IPS-NIHi7 (cell line): ENCODE measurements around the gene PCNA.

Experiments
- DNase-seq: peaks from one replicate; pipeline ENCODE4 v3.0.0; 2012; ENCODE audit warnings: mixed read lengths; ENCODE audit errors: extremely low spot score

PCNA gene

DNA sequence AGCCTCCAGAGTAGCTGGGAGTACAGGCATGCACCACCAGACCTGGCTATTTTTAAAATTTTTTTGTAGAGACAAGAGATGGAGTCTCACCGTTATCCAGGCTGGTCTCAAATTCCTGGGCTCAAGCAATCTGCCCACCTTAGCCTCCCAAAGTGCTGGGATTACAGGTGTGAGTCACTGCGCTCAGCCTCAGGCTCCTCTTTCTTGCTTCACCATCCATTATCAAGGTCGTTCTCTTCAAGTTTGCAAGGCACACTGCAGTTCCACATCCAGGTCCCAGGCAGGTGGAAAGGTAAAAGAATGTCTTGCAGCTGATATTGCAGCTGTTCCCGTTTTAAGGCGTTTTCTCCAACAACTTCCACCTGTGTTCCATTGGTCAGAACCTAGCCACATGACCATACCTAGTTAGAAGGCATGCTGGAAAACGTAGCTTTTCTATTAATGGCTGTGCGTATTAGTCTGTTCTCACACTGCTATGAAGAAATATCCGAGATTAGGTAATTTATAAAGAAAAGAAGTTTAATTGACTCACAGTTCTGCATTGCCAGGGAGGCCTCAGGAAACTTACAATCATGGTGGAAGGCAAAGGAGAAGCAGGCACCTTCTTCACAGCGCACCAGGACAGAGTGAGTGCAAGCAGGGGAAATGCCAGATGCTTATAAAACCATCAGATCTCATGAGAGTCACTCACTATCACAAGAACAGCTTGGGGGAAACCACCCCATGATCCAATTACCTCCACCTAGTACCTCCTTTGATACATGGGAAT lies 51.7 kb downstream of the PCNA start:
- no peak for DNase-seq

DNA sequence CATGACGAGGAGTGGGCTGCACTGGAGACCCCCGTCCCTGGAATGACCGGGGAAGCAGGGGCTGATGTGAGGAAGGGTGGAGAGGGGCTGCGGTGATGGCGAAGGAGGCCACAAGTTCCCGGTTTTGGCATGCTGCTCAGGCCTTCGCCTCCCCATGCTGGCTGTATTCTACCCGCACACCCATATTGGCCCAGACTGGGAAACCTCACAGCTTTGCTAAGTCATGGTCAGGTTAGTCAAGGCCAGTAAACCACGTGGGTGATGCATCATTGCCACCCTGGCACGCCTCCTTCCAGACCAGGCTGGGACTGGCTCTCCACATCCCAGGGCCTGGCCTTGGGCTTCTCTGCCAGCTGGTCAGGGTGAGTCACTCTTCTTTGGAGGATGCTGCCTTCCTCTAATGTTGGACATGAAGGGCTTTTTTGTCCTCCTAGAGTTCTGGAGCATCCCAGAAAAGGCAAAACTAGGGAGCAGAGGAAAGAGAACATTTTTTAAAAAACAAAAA lies 53.8 kb downstream of the PCNA start:
- no peak for DNase-seq

DNA sequence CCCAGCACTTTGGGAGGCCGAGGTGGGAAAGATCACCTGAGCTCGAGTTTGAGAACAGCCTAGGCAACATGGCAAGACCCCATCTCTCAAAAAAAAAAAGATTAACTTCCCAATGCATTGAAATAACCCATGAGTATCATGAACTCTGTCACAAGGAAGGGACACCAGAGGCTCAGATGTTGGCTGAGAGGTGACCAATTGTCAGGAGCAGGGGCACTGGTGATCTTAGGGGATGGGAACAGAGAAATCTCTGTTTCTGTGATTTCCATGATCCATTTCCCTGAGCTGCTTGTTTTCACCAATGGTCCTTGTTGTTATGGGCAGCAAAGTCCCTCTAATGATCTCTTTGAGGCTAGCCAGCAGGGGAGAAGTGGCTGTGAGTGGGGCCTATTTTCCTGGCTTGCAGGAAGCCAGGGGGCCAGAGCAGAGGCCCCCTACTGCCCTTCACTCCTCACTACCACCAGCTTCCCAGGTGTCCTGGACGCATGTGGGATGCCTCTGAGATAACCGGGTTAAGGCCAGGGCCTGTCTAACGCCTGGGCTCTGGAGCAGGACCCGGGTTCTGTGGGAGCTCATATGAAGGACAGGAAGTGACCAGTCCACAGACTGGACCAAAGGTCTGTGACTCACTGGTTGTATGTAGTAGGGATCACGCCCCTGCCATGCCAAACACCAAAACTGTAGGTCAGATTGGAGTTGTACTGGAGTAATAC lies 54.4 kb downstream of the PCNA start:
- no peak for DNase-seq
